GM21447 (cell line): ENCODE measurements around the gene FERD3L.
"Not testable (repeated sequence)": the region's sequence is repeated elsewhere in the genome, so short reads cannot be mapped to it uniquely, and the experiment has no call there.

Source experiments
- ATAC-seq: cut with Tn5 transposase; IDR thresholded peaks from one replicate; pipeline ENCODE4 v1.9.1; 2021; ENCODE audit not compliant: unreplicated experiment

FERD3L gene

GRCh38 chr7:19144661-19145433 lies at the start of gene FERD3L:
FERD3L (minus strand) TSS chr7:19145421; CDS start chr7:19145362, 59 bp downstream.
- ATAC-seq: no peak

GRCh38 chr7:19194417-19194816 lies 49.2 kb upstream of the FERD3L start:
- not testable (repeated sequence) for ATAC-seq

GRCh38 chr7:19181634-19182033 lies 36.4 kb upstream of the FERD3L start:
- no peak for ATAC-seq

- ATAC-seq: no peak
Observed at GRCh38 chr7:19178595-19178994, 33.4 kb upstream of the FERD3L start.

- no peak for ATAC-seq
Observed at GRCh38 chr7:19177269-19177668, 32.0 kb upstream of the FERD3L start.

- ATAC-seq: no peak
Observed at GRCh38 chr7:19175241-19175640, 30.0 kb upstream of the FERD3L start.

- ATAC-seq: no peak
Observed at GRCh38 chr7:19161671-19162070, 16.4 kb upstream of the FERD3L start.

- no peak for ATAC-seq
Observed at GRCh38 chr7:19146699-19147098, 1.5 kb upstream of the FERD3L start.

GRCh38 chr7:19145434-19146115 lies 354 bp upstream of the FERD3L start:
- no peak for ATAC-seq

GRCh38 chr7:19143881-19144574 lies 1.2 kb downstream of the FERD3L start:
- ATAC-seq: no peak

GRCh38 chr7:19139706-19140327 lies 5.4 kb downstream of the FERD3L start:
- no peak for ATAC-seq

GRCh38 chr7:19133886-19134285 lies 11.3 kb downstream of the FERD3L start:
- ATAC-seq: no peak

- ATAC-seq: no peak
Observed at GRCh38 chr7:19133390-19133789, 11.8 kb downstream of the FERD3L start.

- no peak for ATAC-seq
Observed at GRCh38 chr7:19128856-19129255, 16.4 kb downstream of the FERD3L start.

- no peak for ATAC-seq
Observed at GRCh38 chr7:19121977-19122588, 23.1 kb downstream of the FERD3L start.

- no peak for ATAC-seq
Observed at GRCh38 chr7:19119870-19120486, 25.2 kb downstream of the FERD3L start.

- no peak for ATAC-seq
Observed at GRCh38 chr7:19119372-19119771, 25.8 kb downstream of the FERD3L start.

- ATAC-seq: no peak
Observed at GRCh38 chr7:19118636-19119371, 26.4 kb downstream of the FERD3L start.

- ATAC-seq: no peak
Observed at GRCh38 chr7:19117870-19118608, 27.2 kb downstream of the FERD3L start.
